NOMO-1 treated with dmso at 0.1 percent for 144 hours (cell line): ENCODE data around the gene OSMR.

ENCODE experiments used
- DNase-seq: peaks from one replicate; lab custom pipeline; 2025; ENCODE audit not compliant: unreplicated experiment; lab: John Stamatoyannopoulos, UW

Gene OSMR

DNA sequence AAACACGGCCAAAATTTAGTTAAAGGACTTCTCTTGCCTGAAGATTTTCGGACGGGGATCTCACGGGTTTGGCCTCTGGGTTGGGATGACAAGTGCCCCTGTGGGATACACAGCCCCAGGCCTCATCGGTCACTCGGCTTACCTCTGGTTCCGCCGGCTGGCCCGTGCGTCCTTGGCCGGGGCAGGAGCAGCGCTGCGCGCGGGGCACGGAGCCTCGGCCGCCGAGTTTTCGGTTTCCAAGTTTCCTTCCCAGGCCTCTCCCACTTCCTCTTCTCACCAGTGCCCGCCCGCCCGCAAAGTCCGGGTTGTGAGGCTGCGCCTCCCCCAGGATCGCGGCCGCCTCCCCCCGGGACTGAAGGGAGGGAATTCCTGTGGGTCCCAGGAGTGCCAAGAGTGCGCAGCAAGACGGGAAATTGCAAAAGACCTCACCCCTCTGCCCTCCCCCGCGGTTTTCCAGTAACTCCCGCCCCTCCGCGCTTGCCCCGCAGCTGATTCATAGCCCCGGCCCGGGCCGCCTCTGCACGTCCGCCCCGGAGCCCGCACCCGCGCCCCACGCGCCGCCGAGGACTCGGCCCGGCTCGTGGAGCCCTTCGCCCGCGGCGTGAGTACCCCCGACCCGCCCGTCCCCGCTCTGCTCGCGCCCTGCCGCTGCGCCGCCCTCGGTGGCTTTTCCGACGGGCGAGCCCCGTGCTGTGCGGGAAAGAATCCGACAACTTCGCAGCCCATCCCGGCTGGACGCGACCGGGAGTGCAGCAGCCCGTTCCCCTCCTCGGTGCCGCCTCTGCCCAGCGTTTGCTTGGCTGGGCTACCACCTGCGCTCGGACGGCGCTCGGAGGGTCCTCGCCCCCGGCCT is at the start of gene OSMR:
TSS of gene OSMR (plus strand) at position 487 of the 853 bp plus-strand sequence. CDS start 23,033 bp downstream, outside the sequence.
- no peak for DNase-seq

DNA sequence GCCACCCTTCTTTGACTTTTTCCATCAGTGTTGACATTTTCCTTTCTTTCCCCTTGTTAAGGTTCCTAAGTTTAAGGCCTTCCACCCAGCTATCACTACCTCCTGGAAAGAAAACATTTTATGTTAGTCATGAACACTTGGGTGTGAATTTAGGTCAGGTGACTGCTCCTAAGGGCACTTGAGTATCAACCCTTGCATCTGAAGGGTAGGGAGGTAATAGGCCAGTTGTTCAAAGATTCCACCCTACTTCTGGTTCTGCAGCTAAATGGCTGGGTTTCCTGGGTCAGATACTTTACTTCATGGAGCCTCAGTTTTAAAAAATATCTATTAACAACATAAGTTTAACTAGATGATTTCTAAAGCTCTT is 49.1 kb upstream of the OSMR start:
- no peak for DNase-seq

GRCh38 chr5:38797838-38798237 is 48.0 kb upstream of the OSMR start:
- no peak for DNase-seq

DNA sequence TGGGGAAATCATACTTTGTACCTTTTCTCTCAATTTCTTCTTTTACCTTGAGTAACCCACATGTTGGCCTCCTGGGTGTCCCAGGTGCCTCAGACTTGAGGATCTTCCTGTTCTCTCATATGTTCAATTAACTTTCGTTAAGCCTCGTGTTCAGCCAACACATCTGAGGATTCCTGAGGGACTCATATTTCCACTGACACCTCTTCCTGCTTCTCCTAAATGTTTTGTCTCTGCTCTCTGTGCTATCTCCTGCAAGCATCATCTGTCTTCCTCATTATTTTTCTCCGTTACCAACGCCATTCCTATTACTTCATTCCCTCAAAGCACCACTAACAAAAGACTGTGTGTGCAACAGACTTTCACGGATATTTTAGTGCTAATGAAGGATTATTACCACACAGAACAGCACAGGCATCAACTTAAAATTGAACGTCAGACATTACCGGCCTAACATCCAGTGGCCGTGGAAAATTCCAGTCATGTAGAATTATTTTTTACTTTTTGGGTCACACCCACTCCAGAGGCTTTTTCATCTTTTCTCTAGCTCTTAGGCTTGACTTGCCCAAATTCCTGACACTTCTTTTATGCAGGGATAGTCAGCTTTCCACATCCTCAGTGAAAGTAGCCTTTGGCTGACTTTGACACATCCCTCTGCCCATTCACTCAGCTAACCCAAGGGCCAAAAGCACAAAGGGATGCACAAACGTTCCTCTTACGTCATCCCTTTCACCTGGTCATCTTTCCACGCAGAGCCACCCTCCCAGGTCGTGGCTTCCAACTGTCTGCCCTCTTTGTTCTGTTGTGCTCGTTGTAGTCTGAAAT is 46.0 kb upstream of the OSMR start:
- no peak for DNase-seq

DNA sequence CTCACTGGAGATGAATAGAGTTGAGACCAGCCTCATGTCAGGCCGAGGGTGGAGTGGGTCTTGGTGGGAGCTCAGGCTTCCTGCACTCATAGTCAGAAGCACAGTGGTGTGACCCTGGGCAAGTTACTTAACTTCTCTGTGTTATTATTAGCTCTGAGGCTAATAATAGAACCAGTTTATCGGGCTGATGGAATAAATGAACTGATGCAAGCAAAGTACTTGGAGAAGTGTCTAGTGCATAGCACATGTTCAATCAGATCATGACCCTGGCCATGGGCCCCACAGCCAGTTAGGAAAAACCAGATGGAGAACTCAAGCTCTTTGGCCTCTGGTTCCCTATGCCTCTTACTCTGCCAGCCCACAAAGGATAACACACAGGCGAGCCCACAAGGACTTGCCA is 45.3 kb upstream of the OSMR start:
- no peak for DNase-seq

- no peak for DNase-seq
Measured at GRCh38 chr5:38802125-38802524, 43.7 kb upstream of the OSMR start.

GRCh38 chr5:38803246-38803645 is 42.6 kb upstream of the OSMR start:
- no peak for DNase-seq

DNA sequence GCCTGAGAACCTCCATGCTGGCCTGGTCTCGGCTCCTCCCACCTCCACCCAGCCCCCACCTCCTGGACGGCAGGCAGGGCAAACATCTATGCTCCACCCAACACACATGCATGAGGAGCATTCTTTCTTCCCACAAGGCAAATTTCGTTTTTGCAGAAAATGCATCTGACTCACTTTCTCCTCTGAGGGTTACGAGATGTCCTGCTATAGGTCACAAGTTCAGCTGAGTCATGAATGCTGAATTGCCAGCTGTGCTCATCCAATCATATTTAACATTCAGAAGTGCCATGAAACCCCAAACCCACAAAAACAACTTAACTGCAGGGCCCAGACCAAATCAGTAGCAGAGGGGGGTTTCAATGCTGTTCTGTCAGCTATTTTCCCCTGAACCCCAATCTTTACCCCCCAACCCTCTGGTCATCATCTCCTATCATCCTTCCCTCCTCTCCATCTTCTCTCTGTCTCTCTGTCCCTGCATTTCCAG is 39.0 kb upstream of the OSMR start:
- no peak for DNase-seq

DNA sequence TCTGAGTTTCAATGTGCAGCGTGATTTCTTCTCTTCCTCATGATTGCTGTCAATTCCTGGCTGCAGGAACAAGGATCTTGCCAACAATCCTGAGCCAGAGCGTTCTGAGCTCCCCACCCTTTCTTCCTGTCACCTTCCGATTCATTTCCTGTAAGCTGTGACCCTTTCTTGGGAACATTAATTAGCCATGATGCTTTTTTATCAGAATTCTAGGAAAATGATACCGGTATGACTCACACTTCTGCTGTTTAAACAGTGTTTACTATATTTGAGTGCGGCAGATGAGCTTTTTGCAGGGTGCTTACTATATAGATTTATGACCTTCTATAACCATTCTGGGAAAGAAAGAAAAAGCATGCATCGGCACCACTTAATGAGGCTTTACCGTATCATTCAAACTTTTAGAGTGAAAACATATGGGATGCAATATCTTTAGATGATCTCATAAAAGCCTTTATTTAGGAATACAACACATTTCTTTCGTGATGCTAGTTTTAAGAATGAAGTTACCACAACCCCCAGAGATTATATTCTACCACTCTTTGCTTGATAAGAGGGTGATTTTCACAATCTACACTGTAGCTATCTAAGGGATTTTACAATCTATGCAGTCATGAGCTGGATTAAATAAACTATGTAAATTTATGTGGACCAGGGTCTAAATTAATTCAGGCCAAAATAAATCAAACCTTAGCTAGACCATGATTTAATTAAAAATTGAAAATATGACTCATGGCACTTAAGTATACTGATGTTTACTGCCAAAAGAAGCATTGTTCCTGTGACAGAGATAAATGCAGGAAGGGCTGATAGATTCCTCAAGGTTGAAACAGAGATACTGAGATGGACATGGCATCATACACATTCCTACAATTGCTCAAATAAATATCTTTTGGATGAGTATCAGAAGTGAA is 38.0 kb upstream of the OSMR start:
- DNase-seq: no peak

- DNase-seq: no peak
Measured at GRCh38 chr5:38808666-38809343, 37.0 kb upstream of the OSMR start.

- DNase-seq: peak; percentile 74
Measured at GRCh38 chr5:38809388-38810359, 36.1 kb upstream of the OSMR start.

DNA sequence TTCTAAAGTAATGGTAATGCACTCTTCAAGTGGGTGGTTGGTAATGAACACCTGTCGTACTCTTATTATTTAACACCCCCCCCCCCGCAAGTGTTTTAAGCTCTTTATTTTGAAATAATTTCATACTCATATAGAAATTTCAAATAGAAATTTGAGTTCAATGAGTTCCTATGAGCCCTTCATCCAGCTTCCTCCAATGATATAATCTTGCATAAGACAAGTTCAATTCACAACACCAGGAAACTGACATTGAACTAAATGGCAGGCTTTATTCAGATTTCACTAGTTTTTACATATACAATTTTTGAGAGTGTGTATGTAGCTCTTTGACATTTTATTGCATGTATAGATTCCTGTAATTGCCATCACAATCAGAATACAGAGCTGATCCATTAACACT is 30.9 kb upstream of the OSMR start:
- DNase-seq: no peak

DNA sequence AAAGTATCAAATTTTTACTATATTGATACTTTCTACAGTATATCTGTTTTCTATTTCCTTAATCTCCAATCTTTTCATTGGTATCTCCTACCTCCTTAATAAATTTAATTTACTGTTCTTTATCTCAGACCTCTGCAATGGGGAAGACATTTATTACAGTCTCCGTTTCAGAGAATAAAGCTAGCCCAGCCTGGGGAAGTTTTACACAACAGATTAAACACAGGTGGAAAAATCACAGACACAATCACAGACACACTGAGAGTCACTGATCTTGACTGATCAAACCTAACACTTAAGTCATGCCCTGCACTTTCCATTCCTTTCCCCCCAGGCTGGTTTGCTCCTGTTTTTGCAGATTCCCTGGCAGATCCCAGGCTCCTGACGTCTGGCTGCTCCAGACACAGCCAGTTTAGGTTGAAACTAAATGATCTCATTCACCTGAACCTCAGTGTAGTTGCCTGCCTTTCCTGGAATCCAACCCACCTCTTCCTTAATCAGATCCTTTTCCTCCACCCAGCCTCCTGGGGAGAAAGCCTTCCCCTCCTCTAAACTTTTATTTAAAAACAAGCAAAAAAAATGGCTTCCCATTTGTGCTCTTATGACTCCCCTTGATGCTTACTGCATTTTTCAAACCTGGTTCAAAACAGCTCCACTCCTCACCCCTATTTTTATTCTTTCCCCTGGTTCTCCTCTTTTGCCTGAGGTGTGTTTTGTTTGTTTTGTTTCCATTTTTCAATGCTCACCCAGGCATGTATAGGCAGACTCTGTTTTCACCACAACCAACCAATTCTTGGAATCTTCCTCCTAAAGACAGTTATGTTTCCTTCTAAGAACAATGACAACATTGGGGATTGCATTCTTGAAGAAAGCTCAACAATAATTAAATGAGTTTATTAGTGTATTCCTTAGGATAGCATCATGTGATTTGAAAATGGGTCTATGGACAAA is 29.5 kb upstream of the OSMR start:
- DNase-seq: no peak

GRCh38 chr5:38821679-38822078 is 24.1 kb upstream of the OSMR start:
- no peak for DNase-seq

- DNase-seq: no peak
Measured at GRCh38 chr5:38823503-38823902, 22.3 kb upstream of the OSMR start.

GRCh38 chr5:38824821-38825220 is 21.0 kb upstream of the OSMR start:
- DNase-seq: no peak

GRCh38 chr5:38825494-38825893 is 20.3 kb upstream of the OSMR start:
- no peak for DNase-seq

DNA sequence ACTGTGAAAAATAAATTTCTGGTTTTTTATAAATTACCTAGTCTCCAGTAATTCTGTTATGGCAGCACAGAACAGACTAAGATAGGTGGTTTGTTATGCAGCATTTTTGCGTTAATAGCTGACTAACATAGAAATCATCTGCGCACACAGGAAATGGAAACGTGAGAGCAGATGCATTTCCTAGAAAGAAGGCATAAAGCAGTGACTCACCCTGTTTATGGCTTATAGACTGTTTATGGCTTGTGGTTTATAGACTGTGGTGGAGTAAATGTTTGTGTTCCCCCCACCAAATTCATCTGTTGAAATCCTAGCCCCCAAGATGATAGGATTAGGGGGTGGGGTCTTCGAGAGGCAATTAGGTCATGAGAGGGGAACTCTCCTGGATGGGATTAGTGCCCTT is 18.3 kb upstream of the OSMR start:
- DNase-seq: no peak
